HG03378 (cell line): ENCODE data around the gene STK39.

ENCODE experiments used
- ATAC-seq: cut with Tn5 transposase; IDR thresholded peaks from one replicate; pipeline ENCODE4 v1.9.1; 2021; ENCODE audit warnings: mild to moderate bottlenecking, moderate library complexity; ENCODE audit not compliant: unreplicated experiment

Gene STK39

GRCh38 chr2:167941604-167942003 lies 305.8 kb downstream of the STK39 start:
- ATAC-seq: no peak

GRCh38 chr2:167940734-167941507 lies 306.5 kb downstream of the STK39 start:
- ATAC-seq: no peak

GRCh38 chr2:167940346-167940725 lies 307.1 kb downstream of the STK39 start:
- ATAC-seq: no peak

- no peak for ATAC-seq
Measured at GRCh38 chr2:167939514-167940345, 307.7 kb downstream of the STK39 start.

- ATAC-seq: no peak
Measured at GRCh38 chr2:167937403-167937802, 310.0 kb downstream of the STK39 start.

GRCh38 chr2:167935803-167936110 lies 311.6 kb downstream of the STK39 start:
- no peak for ATAC-seq

- no peak for ATAC-seq
Measured at GRCh38 chr2:167933097-167933814, 314.1 kb downstream of the STK39 start.

- no peak for ATAC-seq
Measured at GRCh38 chr2:167932123-167932693, 315.2 kb downstream of the STK39 start.

- no peak for ATAC-seq
Measured at GRCh38 chr2:167929484-167929883, 317.9 kb downstream of the STK39 start.

GRCh38 chr2:167928434-167928833 lies 319.0 kb downstream of the STK39 start:
- ATAC-seq: no peak

GRCh38 chr2:167925758-167926157 lies 321.6 kb downstream of the STK39 start:
- ATAC-seq: no peak

- no peak for ATAC-seq
Measured at GRCh38 chr2:167924556-167924955, 322.8 kb downstream of the STK39 start.

GRCh38 chr2:167916756-167917155 lies 330.6 kb downstream of the STK39 start:
- no peak for ATAC-seq

GRCh38 chr2:167914969-167915368 lies 332.4 kb downstream of the STK39 start:
- no peak for ATAC-seq

- no peak for ATAC-seq
Measured at GRCh38 chr2:167908786-167909185, 338.6 kb downstream of the STK39 start.

- ATAC-seq: no peak
Measured at GRCh38 chr2:167905668-167906067, 341.7 kb downstream of the STK39 start.
